NCI-H2196 (cell line): Measurements from ENCODE around the gene TES.
"Not testable (repeated sequence)": the region's sequence is repeated elsewhere in the genome, so short reads cannot be mapped to it uniquely, and the experiment has no call there.

Experiments
- DNase-seq: peaks from one replicate; lab custom pipeline; 2025; ENCODE audit not compliant: unreplicated experiment; lab: John Stamatoyannopoulos, UW

Gene TES

GRCh38 chr7:116280803-116281202 is 70.5 kb downstream of the TES start:
- no peak for DNase-seq

- no peak for DNase-seq
Observed at GRCh38 chr7:116283595-116284204, 73.4 kb downstream of the TES start.

GRCh38 chr7:116284390-116284789 is 74.1 kb downstream of the TES start:
- no peak for DNase-seq

GRCh38 chr7:116285252-116285651 is 74.9 kb downstream of the TES start:
- no peak for DNase-seq

- DNase-seq, result no peak
Observed at GRCh38 chr7:116290740-116291139, 80.4 kb downstream of the TES start.

GRCh38 chr7:116291937-116292336 is 81.6 kb downstream of the TES start:
- DNase-seq, result no peak

- DNase-seq, result no peak
Observed at GRCh38 chr7:116292381-116292780, 82.0 kb downstream of the TES start.

- DNase-seq, result no peak
Observed at GRCh38 chr7:116293139-116293538, 82.8 kb downstream of the TES start.

- no peak for DNase-seq
Observed at GRCh38 chr7:116293633-116294032, 83.3 kb downstream of the TES start.

GRCh38 chr7:116295903-116296302 is 85.6 kb downstream of the TES start:
- DNase-seq, result not testable (repeated sequence)

GRCh38 chr7:116298055-116298454 is 87.7 kb downstream of the TES start:
- no peak for DNase-seq

- no peak for DNase-seq
Observed at GRCh38 chr7:116298576-116298975, 88.2 kb downstream of the TES start.

GRCh38 chr7:116305485-116306408 is 95.4 kb downstream of the TES start:
- DNase-seq, result no peak

- no peak for DNase-seq
Observed at GRCh38 chr7:116306409-116307048, 96.2 kb downstream of the TES start.

- DNase-seq, result no peak
Observed at GRCh38 chr7:116307253-116307652, 96.9 kb downstream of the TES start.
